ENCODE measurements around the gene GIT2. TPM values are rescaled to one million over a fixed set of nuclear protein-coding genes. Genes with fewer than 3 reads are reported as not detected.
"Not testable (repeated sequence)": the region's sequence is repeated elsewhere in the genome, so short reads cannot be mapped to it uniquely, and the experiment has no call there.

The GIT2 gene
- total RNA-seq, 1 donor: 43.4 TPM

- Histone ChIP-seq H3K36me3 (ENCODE audit: insufficient read depth, low read length) (peaks cover 46% of the 10 kb centered on the region), H2AFZ (ENCODE audit: low read length) (no peak overlapping the region), H3K4me2 (ENCODE audit: insufficient read depth, low read length) (no peak overlapping the region), H3K79me2 (ENCODE audit: insufficient read depth, low read length) (peaks cover 82% of the 10 kb centered on the region), H3K9me3 (ENCODE audit: low read depth, low read length) (no peaks in the 10 kb centered on the region), H3K27me3 (ENCODE audit: insufficient read depth, low read length) (no peaks in the 10 kb centered on the region), H4K20me1 (ENCODE audit: insufficient read depth, low read length) (peaks cover 7% of the 10 kb centered on the region), H3K27ac (ENCODE audit: low read depth, low read length) (peak overlapping the region; percentile 37), H3K4me1 (ENCODE audit: insufficient read depth, low read length) (peaks cover 10% of the 10 kb centered on the region), H3K4me3 (ENCODE audit: insufficient read depth, low read length) (no peak overlapping the region)
- no peak for DNase-seq (ENCODE audit: insufficient read length, low spot score, missing footprints)
- TF ChIP-seq CTCF (IDR thresholded peaks at IDR 0.05; ENCODE audit: extremely low read depth, low read depth, low read length): no peak
These were observed 14.9 kb upstream of the GIT2 start for GRCh38 chr12:110010853-110011723.

GRCh38 chr12:110008681-110009398, 12.7 kb upstream of the GIT2 start:
- not testable (repeated sequence) for H3K4me2 ChIP-seq (ENCODE audit: insufficient read depth, low read length); H3K4me1 ChIP-seq (ENCODE audit: insufficient read depth, low read length); H4K20me1 ChIP-seq (ENCODE audit: insufficient read depth, low read length); DNase-seq (ENCODE audit: insufficient read length, low spot score, missing footprints); H3K27me3 ChIP-seq (ENCODE audit: insufficient read depth, low read length); H3K9me3 ChIP-seq (ENCODE audit: low read depth, low read length); H2AFZ ChIP-seq (ENCODE audit: low read length); H3K27ac ChIP-seq (ENCODE audit: low read depth, low read length); H3K4me3 ChIP-seq (ENCODE audit: insufficient read depth, low read length)
- H3K36me3 ChIP-seq (ENCODE audit: insufficient read depth, low read length): peaks cover 31% of the 10 kb centered on the region
- peaks cover 96% of the 10 kb centered on the region for H3K79me2 ChIP-seq (ENCODE audit: insufficient read depth, low read length)

GRCh38 chr12:110007881-110008280, 11.7 kb upstream of the GIT2 start:
- no peak for DNase-seq (ENCODE audit: insufficient read length, low spot score, missing footprints)

GRCh38 chr12:110006115-110006514, 9.9 kb upstream of the GIT2 start:
- no peak overlapping the region for H3K27ac ChIP-seq (ENCODE audit: low read depth, low read length)
- H3K27me3 ChIP-seq (ENCODE audit: insufficient read depth, low read length): no peaks in the 10 kb centered on the region
- no peak overlapping the region for H3K4me2 ChIP-seq (ENCODE audit: insufficient read depth, low read length)
- peaks cover 88% of the 10 kb centered on the region for H3K79me2 ChIP-seq (ENCODE audit: insufficient read depth, low read length)
- H3K36me3 ChIP-seq (ENCODE audit: insufficient read depth, low read length): peaks cover 18% of the 10 kb centered on the region
- H4K20me1 ChIP-seq (ENCODE audit: insufficient read depth, low read length): peaks cover 7% of the 10 kb centered on the region
- no peaks in the 10 kb centered on the region for H3K9me3 ChIP-seq (ENCODE audit: low read depth, low read length)
- DNase-seq (ENCODE audit: insufficient read length, low spot score, missing footprints): no peak
- peaks cover 21% of the 10 kb centered on the region for H3K4me1 ChIP-seq (ENCODE audit: insufficient read depth, low read length)
- H3K4me3 ChIP-seq (ENCODE audit: insufficient read depth, low read length): no peak overlapping the region
- H2AFZ ChIP-seq (ENCODE audit: low read length): no peak overlapping the region
- TF ChIP-seq CTCF (IDR thresholded peaks at IDR 0.05; ENCODE audit: extremely low read depth, low read depth, low read length): no peak

More at GRCh38 chr12:110007881-110008280, 11.7 kb upstream of the GIT2 start:
- Histone ChIP-seq H3K79me2 (ENCODE audit: insufficient read depth, low read length) (peaks cover 99% of the 10 kb centered on the region), H3K27ac (ENCODE audit: low read depth, low read length) (no peak overlapping the region), H3K36me3 (ENCODE audit: insufficient read depth, low read length) (peaks cover 31% of the 10 kb centered on the region), H3K4me1 (ENCODE audit: insufficient read depth, low read length) (peaks cover 17% of the 10 kb centered on the region), H3K4me3 (ENCODE audit: insufficient read depth, low read length) (no peak overlapping the region), H3K27me3 (ENCODE audit: insufficient read depth, low read length) (no peaks in the 10 kb centered on the region), H3K4me2 (ENCODE audit: insufficient read depth, low read length) (no peak overlapping the region), H2AFZ (ENCODE audit: low read length) (no peak overlapping the region), H4K20me1 (ENCODE audit: insufficient read depth, low read length) (peaks cover 14% of the 10 kb centered on the region), H3K9me3 (ENCODE audit: low read depth, low read length) (no peaks in the 10 kb centered on the region)
- TF ChIP-seq CTCF (IDR thresholded peaks at IDR 0.05; ENCODE audit: extremely low read depth, low read depth, low read length): no peak

Measured in osteoblast (primary cell).